Activated naive CD4-positive, alpha-beta T cell treated with anti-CD3 and anti-CD28 coated beads, Interleukin-2, amount 10 ng/mL, durations not matched to agents 5 hours and 36 hours (primary cell): Measurements from ENCODE around the gene UNC13D. TPM values are rescaled to one million over a fixed set of nuclear protein-coding genes. Genes with fewer than 3 reads are reported as not detected.

Experiments used
- microRNA-seq: library from miRNA; unstranded; fragments of <30 nt; microRNA quantifications from one replicate; pipeline ENCODE4 v1.2.0, GENCODE V29; 2022; ENCODE audit warnings: borderline microRNAs expressed, borderline replicate concordance
- total RNA-seq, 2 experiments: library from RNA; stranded (reverse); gene quantifications; one replicate each; pipeline ENCODE4 v1.2.3, GENCODE V29; 2021

The UNC13D gene
- 100 to 1,000 TPM; 170 to 185 TPM for total RNA-seq

DNA sequence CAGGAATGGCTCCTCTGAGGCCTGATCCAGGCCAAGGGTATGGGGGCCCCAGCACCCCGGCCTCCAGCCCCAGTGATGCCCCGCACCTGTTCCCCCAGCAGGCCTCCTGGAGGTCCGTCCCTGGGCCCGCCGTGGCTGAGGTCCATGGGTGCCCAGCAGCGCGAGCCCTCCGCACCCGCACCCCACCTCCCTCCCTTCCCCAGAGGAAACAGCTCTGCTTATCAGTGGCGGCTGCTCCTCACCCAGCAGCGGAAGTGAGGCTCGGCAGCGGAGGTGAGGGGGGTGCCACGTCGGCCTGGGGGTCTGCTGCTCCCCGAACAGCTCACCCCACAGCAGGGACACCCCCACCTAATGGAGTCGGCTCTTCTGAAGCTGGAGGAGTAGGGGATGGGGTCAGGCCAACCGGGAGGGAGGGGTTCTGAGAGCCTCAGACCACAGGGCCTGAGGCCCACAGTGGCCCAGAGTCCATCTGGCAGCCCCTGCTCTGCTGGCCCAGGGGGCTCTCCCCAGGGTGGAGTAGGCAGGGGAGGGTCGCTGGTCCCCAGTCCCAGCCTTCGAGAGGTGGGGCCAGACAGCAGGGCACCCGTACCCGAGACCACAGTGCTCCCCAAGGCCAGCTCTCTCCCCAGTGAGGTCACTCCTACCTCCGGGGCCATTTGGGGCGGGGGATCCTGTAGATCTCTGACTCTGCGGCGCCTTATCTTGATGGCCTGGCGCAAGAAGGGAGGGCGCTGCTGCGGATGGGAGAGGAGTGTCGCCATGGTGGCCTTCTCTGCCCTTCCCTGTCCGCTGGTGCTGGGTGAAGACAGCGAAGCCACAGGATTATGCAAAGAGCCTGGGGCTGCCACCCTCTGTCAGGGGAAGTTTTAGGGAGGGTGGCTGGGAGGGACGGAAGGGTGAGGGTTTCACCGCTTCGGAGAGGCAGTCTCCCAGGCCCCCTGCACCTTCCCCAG is at the start of gene UNC13D:
TSS of gene UNC13D (minus strand) at position 828 of the 953 bp plus-strand sequence. CDS start at position 761, 67 bp downstream.

DNA sequence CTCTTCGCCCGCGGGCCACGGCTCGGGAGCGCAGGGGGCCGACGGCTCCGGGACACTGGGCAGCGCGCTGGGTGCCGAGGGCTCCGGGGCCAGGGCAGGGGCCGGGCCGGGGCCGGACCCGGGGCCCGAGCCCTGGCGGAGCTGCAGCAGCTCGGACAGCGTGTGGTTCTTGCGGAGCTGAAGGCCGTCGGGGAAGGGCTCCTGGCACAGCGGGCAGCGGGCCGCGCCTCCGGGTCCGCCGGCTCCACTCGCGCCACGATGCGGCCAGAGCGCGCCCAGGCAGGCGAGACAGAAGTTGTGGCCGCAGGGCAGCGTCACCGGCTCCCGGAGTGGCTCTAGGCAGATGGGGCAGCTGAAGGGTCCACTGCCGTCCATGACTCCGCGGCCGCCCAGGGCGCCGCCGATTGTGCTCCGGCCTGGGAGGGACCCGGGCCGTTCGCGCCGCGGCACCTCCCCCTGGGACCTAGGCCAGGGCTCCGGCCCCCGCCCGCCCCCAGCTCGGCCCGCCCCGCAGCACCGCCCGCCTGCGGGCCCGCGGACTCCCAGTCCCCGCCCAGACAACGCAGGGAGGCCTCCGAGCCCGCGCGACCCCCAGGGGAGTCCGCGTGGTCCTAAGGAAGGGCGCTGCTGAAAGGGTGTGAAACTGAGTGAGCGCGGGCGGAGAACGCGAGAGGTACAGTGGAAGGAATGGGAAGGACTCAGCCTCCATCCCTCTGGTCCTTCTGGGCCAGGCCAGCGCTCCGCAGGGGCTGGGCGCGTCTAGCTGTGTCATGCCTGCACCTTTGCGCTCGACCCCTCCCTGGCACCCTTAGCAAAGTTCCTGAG is 34.2 kb upstream of the UNC13D start, which contains the start of gene TRIM47:
TSS of gene TRIM47 (minus strand) at position 408 of the 825 bp plus-strand sequence. CDS start at position 375, 33 bp downstream.

DNA sequence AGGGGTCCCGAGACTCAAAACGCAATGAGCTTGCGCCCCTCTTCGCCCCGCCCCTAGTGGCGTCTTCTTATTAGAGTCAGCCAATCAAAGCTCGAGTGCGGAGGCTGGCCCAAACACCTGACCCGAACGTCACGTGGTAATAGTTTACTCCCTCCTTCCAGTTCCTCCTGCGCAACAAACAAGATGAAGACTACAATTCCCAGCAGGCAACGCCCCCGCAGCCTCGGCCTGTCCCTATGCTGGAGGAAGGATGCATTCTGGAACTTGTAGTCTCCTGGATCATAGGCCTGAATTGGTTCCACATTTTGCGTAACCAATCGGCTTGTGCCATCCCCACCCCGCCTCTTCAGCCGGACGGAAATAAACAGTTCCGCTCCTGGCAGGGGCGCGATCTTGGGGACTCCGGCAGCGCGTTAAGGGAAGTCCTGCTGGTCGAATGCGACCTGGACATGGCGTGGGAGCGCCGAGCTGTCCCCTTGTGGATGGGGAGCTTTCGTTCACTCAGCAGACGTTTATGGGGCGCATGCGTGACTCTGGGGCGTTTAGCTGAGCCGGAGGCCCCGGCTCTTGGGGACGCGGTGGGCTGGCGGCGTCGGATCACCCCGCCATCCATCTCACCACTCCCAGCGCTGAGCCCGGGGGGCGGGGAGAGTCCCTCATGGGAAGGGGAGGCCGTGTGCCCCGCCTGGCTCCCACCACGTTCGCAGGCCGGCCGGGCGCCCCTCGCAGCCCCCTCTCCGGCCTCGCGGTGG is 11.3 kb upstream of the UNC13D start, which contains the start of gene WBP2:
TSS of gene WBP2 (minus strand) at position 26 of the 752 bp plus-strand sequence. CDS start 38 bp downstream, outside the sequence.

DNA sequence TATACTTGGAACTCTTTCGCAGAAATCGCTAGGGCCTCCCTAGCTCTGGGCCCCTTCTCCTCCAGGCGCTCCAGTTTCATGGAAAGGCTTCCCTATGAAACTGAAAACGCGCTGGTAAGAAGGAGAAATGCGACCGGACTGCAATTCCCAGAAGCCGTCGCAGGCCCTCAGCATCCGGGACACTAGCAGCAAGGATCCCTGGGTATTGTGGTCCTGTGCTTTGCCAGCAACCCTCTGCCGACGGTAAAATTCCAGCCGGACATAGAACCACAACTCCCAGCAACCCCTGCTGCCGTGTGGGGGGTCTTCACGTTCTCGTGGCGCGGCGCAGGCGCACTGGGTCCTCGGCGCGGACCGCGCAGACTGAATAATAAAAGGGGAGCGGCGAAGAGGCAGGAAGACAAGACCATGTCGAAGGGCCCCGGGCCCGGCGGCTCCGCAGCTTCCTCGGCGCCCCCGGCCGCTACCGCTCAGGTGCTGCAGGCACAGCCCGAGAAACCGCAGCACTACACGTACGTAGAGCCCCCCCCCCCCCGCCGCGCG is 59.7 kb downstream of the UNC13D start, which contains the start of gene UNK:
TSS of gene UNK (plus strand) at position 334 of the 543 bp plus-strand sequence. CDS start at position 409, 75 bp downstream.

Small RNA genes within 50 kb of the gene (microRNA-seq; reads per million reads assigned to microRNA genes)
- gene MIR4738: not detected

Other genes with a start within 250 kb of the UNC13D start
- gene SMIM5, start 211.0 kb downstream of the UNC13D start, total RNA-seq: under 1 TPM in 1 of 2 experiments, not detected in 1; 0.15 TPM
- 10 to 100 TPM; 37.6 to 43.7 TPM for gene RECQL5, start 177.2 kb downstream of the UNC13D start, total RNA-seq
- 10 to 100 TPM; 70.5 to 79.5 TPM for gene SAP30BP, start 177.1 kb downstream of the UNC13D start, total RNA-seq
- 1 to 10 TPM; 1.5 to 1.6 TPM for gene ITGB4, start 122.9 kb downstream of the UNC13D start, total RNA-seq
- gene GALK1, start 79.2 kb downstream of the UNC13D start, total RNA-seq: 10 to 100 TPM; 32.4 to 36.0 TPM
- gene UNK, start 59.6 kb downstream of the UNC13D start, total RNA-seq: 10 to 100 TPM; 24.7 to 29.8 TPM
- gene WBP2, start 10.9 kb upstream of the UNC13D start, total RNA-seq: 10 to 100 TPM; 84.7 to 87.8 TPM
- gene TRIM47, start 34.2 kb upstream of the UNC13D start, total RNA-seq: 10 to 100 TPM; 26.7 to 33.0 TPM
- 10 to 100 TPM; 29.1 to 30.9 TPM for gene TRIM65, start 52.5 kb upstream of the UNC13D start, total RNA-seq
- gene MRPL38, start 60.5 kb upstream of the UNC13D start, total RNA-seq: 10 to 100 TPM; 86.9 to 87.8 TPM
- gene FBF1, start 96.6 kb upstream of the UNC13D start, total RNA-seq: 10 to 100 TPM; 15.9 to 20.2 TPM
- 10 to 100 TPM; 23.8 to 26.4 TPM for gene ACOX1, start 134.8 kb upstream of the UNC13D start, total RNA-seq
- 10 to 100 TPM; 18.1 to 20.2 TPM for gene TEN1, start 134.8 kb upstream of the UNC13D start, total RNA-seq
- gene CDK3, start 156.5 kb upstream of the UNC13D start, total RNA-seq: 1 to 10 TPM; 5.5 to 6.9 TPM
- gene EVPL, start 182.9 kb upstream of the UNC13D start, total RNA-seq: under 1 TPM; 0.14 to 0.18 TPM
- 10 to 100 TPM; 80.3 to 83.5 TPM for gene SRP68, start 228.1 kb upstream of the UNC13D start, total RNA-seq
- under 1 TPM in 1 of 2 experiments, not detected in 1; 0.15 TPM for gene GALR2, start 230.4 kb upstream of the UNC13D start, total RNA-seq
- under 1 TPM; 0.14 to 0.15 TPM for gene ZACN, start 234.8 kb upstream of the UNC13D start, total RNA-seq